NT2/D1 (cell line): ENCODE measurements around the gene NTNG1.
A peak's percentile ranks its signal among the peaks of the same experiment; 100 is the strongest.

Source experiments
- DNase-seq: peaks from one replicate; pipeline ENCODE4 v3.0.0-alpha.2; 2011; ENCODE audit warnings: low read depth, low spot score
- H3K27me3 ChIP-seq: 2 replicates; pipeline ENCODE4 v1.6.0; 2011; ENCODE audit warnings: mild to moderate bottlenecking; ENCODE audit not compliant: insufficient read length, insufficient read depth
- H3K36me3 ChIP-seq: 2 replicates; pipeline ENCODE4 v1.6.1; 2011; ENCODE audit warnings: mild to moderate bottlenecking, low read length, mixed read lengths; ENCODE audit not compliant: insufficient read depth, insufficient read length
- H3K4me1 ChIP-seq: 2 replicates; pipeline ENCODE4 v1.5.1; 2011; ENCODE audit not compliant: insufficient read depth, insufficient read length
- H3K4me3 ChIP-seq: 2 replicates; pipeline ENCODE4 v1.5.1; 2011; ENCODE audit warnings: low read depth; ENCODE audit not compliant: insufficient read length
- H3K9ac ChIP-seq: 2 replicates; pipeline ENCODE4 v1.6.0; 2011; ENCODE audit warnings: low read depth; ENCODE audit not compliant: insufficient read length
- H3K9me3 ChIP-seq: 2 replicates; pipeline ENCODE4 v1.5.1; 2011; ENCODE audit warnings: mild to moderate bottlenecking, low read length; ENCODE audit not compliant: insufficient read depth
- SUZ12 ChIP-seq: IDR thresholded peaks from 2 replicates; pipeline ENCODE4 v1.6.1; 2011; ENCODE audit not compliant: insufficient read length, insufficient read depth; ENCODE audit errors: extremely low read depth
- YY1 ChIP-seq: IDR thresholded peaks from 2 replicates; pipeline ENCODE4 v1.6.1; 2011; ENCODE audit not compliant: insufficient read length, insufficient read depth
- ZNF274 ChIP-seq: IDR thresholded peaks from 2 replicates; pipeline ENCODE4 v1.6.1; 2011; ENCODE audit warnings: mild to moderate bottlenecking, low read depth, low read length

The NTNG1 gene

GRCh38 chr1:107523736-107524135, 382.9 kb downstream of the NTNG1 start:
- Histone ChIP-seq H3K36me3 (no peaks in the 10 kb centered on the region), H3K4me3 (no peak overlapping the region), H3K4me1 (no peaks in the 10 kb centered on the region), H3K27me3 (no peaks in the 10 kb centered on the region), H3K9ac (no peak overlapping the region), H3K9me3 (no peaks in the 10 kb centered on the region)
- DNase-seq = no peak
- no peak for TF ChIP-seq YY1
- TF ChIP-seq SUZ12 = no peak
- TF ChIP-seq ZNF274 = no peak

DNA sequence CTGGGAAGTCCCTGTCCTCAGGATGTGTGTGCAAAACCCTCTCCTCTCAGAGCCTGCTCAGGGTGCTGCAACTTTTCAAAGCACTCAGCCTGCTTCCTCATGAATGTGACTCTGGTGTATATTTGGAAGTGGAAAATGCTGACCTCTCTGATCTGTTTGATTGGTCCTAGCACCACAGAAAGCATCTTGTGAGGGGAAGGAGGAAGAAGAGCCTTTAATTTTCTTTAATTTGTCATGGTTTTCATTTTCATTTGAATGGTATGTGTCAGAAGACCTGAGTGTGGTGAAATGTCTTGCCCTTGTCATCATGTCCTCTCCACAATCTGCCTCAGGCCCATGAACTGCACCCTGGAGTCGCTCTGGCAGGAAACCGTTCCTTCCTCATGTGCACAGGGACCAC, 383.5 kb downstream of the NTNG1 start:
- no peaks in the 10 kb centered on the region for H3K27me3 ChIP-seq
- no peak for DNase-seq
- H3K4me1 ChIP-seq = no peaks in the 10 kb centered on the region
- H3K9me3 ChIP-seq = no peaks in the 10 kb centered on the region
- no peak overlapping the region for H3K9ac ChIP-seq
- TF ChIP-seq ZNF274 (no peak), YY1 (no peak), SUZ12 (no peak)
- no peak overlapping the region for H3K4me3 ChIP-seq
- no peaks in the 10 kb centered on the region for H3K36me3 ChIP-seq

GRCh38 chr1:107525145-107525544, 384.3 kb downstream of the NTNG1 start:
- H3K9ac ChIP-seq = no peak overlapping the region
- H3K9me3 ChIP-seq = no peaks in the 10 kb centered on the region
- H3K4me3 ChIP-seq = no peak overlapping the region
- no peaks in the 10 kb centered on the region for H3K36me3 ChIP-seq
- no peaks in the 10 kb centered on the region for H3K27me3 ChIP-seq
- no peaks in the 10 kb centered on the region for H3K4me1 ChIP-seq
- DNase-seq = no peak
- TF ChIP-seq SUZ12 = no peak
- TF ChIP-seq ZNF274 = no peak
- no peak for TF ChIP-seq YY1

DNA sequence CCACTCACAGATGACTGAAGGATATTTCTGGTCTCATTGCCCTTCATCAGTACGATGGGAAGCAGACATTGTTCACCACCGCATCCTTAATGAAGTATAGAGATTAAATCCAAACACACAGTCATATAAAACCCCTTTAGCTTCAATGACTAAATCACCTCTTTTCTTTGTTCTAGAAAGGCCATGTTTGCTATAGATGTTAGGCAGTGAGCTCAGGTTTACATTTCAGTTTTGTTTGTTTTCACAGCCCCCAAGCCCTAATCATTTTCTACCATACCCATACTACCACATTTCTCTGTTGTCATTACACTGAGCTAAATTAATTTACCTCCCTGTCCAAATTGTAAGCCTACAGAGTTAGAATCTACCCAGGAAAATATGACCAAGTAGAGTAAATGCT, 385.1 kb downstream of the NTNG1 start:
- DNase-seq = no peak
- no peaks in the 10 kb centered on the region for H3K36me3 ChIP-seq
- no peaks in the 10 kb centered on the region for H3K27me3 ChIP-seq
- no peak for TF ChIP-seq ZNF274
- no peak for TF ChIP-seq YY1
- H3K4me1 ChIP-seq = no peaks in the 10 kb centered on the region
- no peak overlapping the region for H3K4me3 ChIP-seq
- no peaks in the 10 kb centered on the region for H3K9me3 ChIP-seq
- H3K9ac ChIP-seq = no peak overlapping the region

DNA sequence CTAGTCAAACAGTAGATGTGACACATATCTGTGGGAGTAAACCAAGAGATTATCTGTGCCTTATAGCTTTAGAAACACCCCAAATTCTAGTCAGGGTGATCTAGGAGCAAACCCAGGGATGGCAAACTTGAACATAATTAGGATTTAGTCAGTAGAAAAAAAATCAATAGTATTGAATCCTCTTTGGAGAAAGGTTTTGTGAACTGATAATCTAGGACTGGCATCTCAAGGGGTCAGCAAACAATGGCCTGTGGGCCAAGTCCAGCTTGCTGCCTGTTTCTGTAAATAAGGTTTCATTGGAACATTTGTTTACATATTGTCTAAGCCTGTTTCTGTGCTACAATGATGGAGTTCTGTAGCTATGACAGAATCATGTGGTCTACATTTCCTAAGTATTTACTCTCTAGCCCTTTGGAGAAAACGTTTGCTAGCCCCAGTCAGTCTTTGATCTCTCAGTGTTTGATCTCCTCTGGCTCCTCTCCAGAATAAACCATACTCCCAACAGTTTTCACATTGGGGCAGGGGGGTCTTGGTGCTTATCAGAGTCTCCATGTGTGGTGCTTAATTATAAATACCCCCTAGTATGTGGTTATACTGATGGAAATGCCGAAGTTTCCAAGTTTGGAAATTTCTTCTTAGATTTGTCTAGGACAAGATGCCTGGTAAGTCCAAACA, 385.8 kb downstream of the NTNG1 start:
- DNase-seq = no peak
- H3K27me3 ChIP-seq = no peaks in the 10 kb centered on the region
- H3K36me3 ChIP-seq = no peaks in the 10 kb centered on the region
- TF ChIP-seq SUZ12 = no peak
- TF ChIP-seq ZNF274 = no peak
- TF ChIP-seq YY1 = no peak
- no peak overlapping the region for H3K4me3 ChIP-seq
- H3K9ac ChIP-seq = no peak overlapping the region
- no peaks in the 10 kb centered on the region for H3K4me1 ChIP-seq
- H3K9me3 ChIP-seq = no peaks in the 10 kb centered on the region

- Histone ChIP-seq H3K4me1 (no peaks in the 10 kb centered on the region), H3K9ac (no peak overlapping the region), H3K4me3 (no peak overlapping the region), H3K27me3 (no peaks in the 10 kb centered on the region), H3K36me3 (no peaks in the 10 kb centered on the region), H3K9me3 (no peaks in the 10 kb centered on the region)
- peak; percentile 55 for DNase-seq
- TF ChIP-seq ZNF274 (no peak), YY1 (no peak)
These were observed 388.8 kb downstream of the NTNG1 start for GRCh38 chr1:107529511-107530149.

DNA sequence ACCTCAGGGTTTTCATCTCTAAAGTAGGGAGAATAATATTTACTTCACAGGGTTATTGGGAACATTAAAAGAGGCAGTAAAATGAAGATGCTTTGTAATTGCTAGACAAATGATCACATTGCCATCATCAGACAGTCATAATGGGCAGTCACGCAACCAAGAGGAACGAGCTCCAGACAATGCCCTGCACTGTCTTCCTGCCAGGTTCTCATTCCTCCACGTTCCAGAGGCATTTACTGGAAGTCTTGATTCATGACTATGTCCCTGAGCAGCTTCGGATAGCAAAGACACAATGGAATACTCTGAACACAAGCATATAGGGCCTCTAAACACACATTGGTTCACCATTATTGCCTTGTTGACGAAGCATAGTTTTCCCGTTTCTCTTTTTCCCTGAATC, 389.7 kb downstream of the NTNG1 start:
- Histone ChIP-seq H3K4me1 (no peaks in the 10 kb centered on the region), H3K4me3 (no peak overlapping the region), H3K27me3 (no peaks in the 10 kb centered on the region), H3K9me3 (no peaks in the 10 kb centered on the region), H3K9ac (no peak overlapping the region), H3K36me3 (no peaks in the 10 kb centered on the region)
- no peak for DNase-seq
- no peak for TF ChIP-seq ZNF274
- TF ChIP-seq SUZ12 = no peak
- TF ChIP-seq YY1 = no peak
